Loucy (cell line): ENCODE data around the gene ABHD6.

ENCODE experiments used
- CTCF ChIP-seq: fragments of 200-600 bp; sonication (generic); conservative IDR thresholded peaks from 2 replicates; pipeline ENCODE4 v1.5.1; 2014; ENCODE audit warnings: mild to moderate bottlenecking, antibody characterized with exemption, low read length
- EZH2phosphoT487 ChIP-seq: fragments of 200-600 bp; IDR thresholded peaks from 2 replicates; pipeline ENCODE4 v1.6.1; 2018; ENCODE audit warnings: antibody characterized with exemption, mild to moderate bottlenecking, moderate library complexity, borderline replicate concordance

DNA sequence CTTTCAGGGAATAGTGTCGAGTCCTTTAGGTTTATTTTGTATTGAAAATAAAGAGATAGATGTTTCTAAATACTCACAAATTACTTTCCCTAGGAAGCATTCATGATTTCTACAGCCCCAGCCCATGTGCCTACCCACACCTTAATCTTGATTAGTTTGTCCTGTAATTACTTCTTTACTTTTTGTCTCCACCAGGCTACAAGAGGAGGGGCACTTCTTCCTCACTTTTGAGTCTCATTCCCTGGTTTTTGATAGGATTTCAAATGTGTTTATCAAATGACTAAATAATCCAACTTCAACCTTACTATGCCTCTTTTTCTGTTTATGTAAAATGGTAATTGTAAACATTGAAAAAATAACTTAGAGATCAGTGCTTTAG lies 96.9 kb downstream of the ABHD6 start:
- TF ChIP-seq CTCF (no peak), EZH2phosphoT487 (no peak)
